ENCODE results near the gene HMGCS2. TPM values are rescaled to one million over a fixed set of nuclear protein-coding genes. Genes with fewer than 3 reads are reported as not detected.

The HMGCS2 gene
- total and polyA plus RNA-seq, 9 of the 15 experiments (the other 6 are each of a cell fraction or from before 2014, with no cell fraction given): 0.13 TPM; not detected in 8

- DNase-seq (ENCODE audit: extremely low read depth in 1 of 4, low spot score in 3 of 4) (no peak), FAIRE-seq (no peak), ATAC-seq (no peak)
- intact Hi-C loops (cut with micrococcal nuclease) (no loop called here), in situ Hi-C loops (cut with MboI) (no loop called here)
- peaks cover 22% of the 10 kb centered on the region; the same call in 1 of the 2 replicates for H4K20me1 ChIP-seq (replicated peaks; ENCODE audit: control insufficient read depth, insufficient read depth, low read length)
- no peak overlapping the region for H3K9ac ChIP-seq (ENCODE audit: insufficient read depth in 1 of 2, low read depth in 2 of 2, low read length in 2 of 2)
- H3K9me3 ChIP-seq (replicated peaks; ENCODE audit: control insufficient read depth, insufficient read depth, low read depth, low read length): 0 out of 2 replicates have a peak, but pooled peaks cover 3% of the 10 kb centered on the region
- H3K36me3 ChIP-seq (ENCODE audit: control insufficient read depth, insufficient read depth, low read length): 0 out of 3 replicates have a peak, but pooled peaks cover 4% of the 10 kb centered on the region
- TF ChIP-seq SMARCC2 (IDR thresholded peaks at IDR 0.05; ENCODE audit: low read depth) (no peak), ZNF318 (IDR thresholded peaks at IDR 0.05; ENCODE audit: borderline replicate concordance in 1 of 2, low read depth in 1 of 2) (no peak), RBM25 (IDR thresholded peaks at IDR 0.05; ENCODE audit: low read depth, low read length, severe bottlenecking) (peak; percentile 61), ESRRB (CRISPR knock-in tag; IDR thresholded peaks at IDR 0.05; ENCODE audit: borderline replicate concordance) (no peak)
- no peak overlapping the region for H3K4me2 ChIP-seq (ENCODE audit: insufficient read depth, low read length)
- 40% methylated on average over 5 of the region's 5 CpGs for WGBS (ENCODE audit: insufficient coverage, low coverage, missing lambda C conversion rate)
- H3K9me1 ChIP-seq (ENCODE audit: control insufficient read depth, insufficient read depth, low read length): no peaks in the 10 kb centered on the region
- H3K27me3 ChIP-seq (ENCODE audit: control insufficient read depth in 2 of 2, insufficient read depth in 2 of 2, low read length in 2 of 2): no peaks in the 10 kb centered on the region
- H3K4me1 ChIP-seq (replicated peaks in 1 of 2; ENCODE audit: control insufficient read depth in 2 of 2, insufficient read depth in 2 of 2, low read length in 2 of 2): peaks cover 0 to 5% of the 10 kb centered on the region in 2 experiments; a peak in 1 of 5 replicates
- CTCF ChIA-PET (ENCODE audit: low intra/inter-chr PET ratio): no interaction called here
- H3K4me3 ChIP-seq: no peak overlapping the region
- no TSS peak for BruUV-seq (replicated peaks)
- POLR2A ChIA-PET: interaction anchor here (0.6 to 2.2 kb wide), 5 partner anchors 11 to 131 kb away, joined by 3 to 7 read pairs (median 4); partner anchors contain the start of gene PHGDH
- H3K27ac ChIP-seq (ENCODE audit: extremely low read depth, low read depth, low read length): no peak overlapping the region
- no peaks in the 10 kb centered on the region for H3K79me2 ChIP-seq (ENCODE audit: control insufficient read depth, insufficient read depth, low read length)
- H2AFZ ChIP-seq (ENCODE audit: low read depth, low read length): no peak overlapping the region
Observed at GRCh38 chr1:119731060-119731459, 37.6 kb downstream of the HMGCS2 start.

Data from K562 (cell line).